SK-N-SH (cell line): ENCODE data around the gene PURA. TPM values are rescaled to one million over a fixed set of nuclear protein-coding genes. Genes with fewer than 3 reads are reported as not detected.

Source experiments
- CTCF ChIA-PET: fragments of 300-600, 350-600 bp; formaldehyde crosslinking; extraction: SDS; loops from one replicate; lab custom pipeline; 2021; lab: Yijun Ruan, JAX
- POLR2A ChIA-PET: fragments of 350-600 bp; sonication (Branson Sonifier 250); formaldehyde crosslinking; extraction: SDS; loops from one replicate; lab custom pipeline; 2020; ENCODE audit warnings: antibody characterized with exemption, inconsistent platforms; lab: Yijun Ruan, JAX
- DNase-seq: peaks from one replicate; pipeline ENCODE4 v3.0.0; 2012
- H2AFZ ChIP-seq: fragments of 200-600 bp; sonication (generic); 2 replicates; pipeline ENCODE4 v1.8.1; 2016; ENCODE audit warnings: antibody characterized with exemption, mild to moderate bottlenecking, low read depth
- H3F3A ChIP-seq: fragments of 200-600 bp; sonication (generic); replicated peaks from 2 replicates; pipeline ENCODE3; 2016; ENCODE audit warnings: antibody characterized with exemption, mild to moderate bottlenecking; ENCODE audit not compliant: insufficient read depth
- H3K27ac ChIP-seq, 2 experiments: fragments of 200-500 bp in 1 of 2; fragments of 200-600 bp in 1 of 2; sonication (Bioruptor generic) in 1 of 2; sonication (generic), shearing (Covaris generic) in 1 of 2; 2 replicates each; pipeline versions ENCODE4 v1.5.1 to v1.6.1; 2014 to 2016; ENCODE audit warnings: low read depth in 2 of 2, inconsistent platforms in 1 of 2, low read length in 1 of 2, mild to moderate bottlenecking in 1 of 2, mixed read lengths in 1 of 2
- H3K27me3 ChIP-seq: fragments of 200-600 bp; sonication (generic), shearing (Covaris generic); 2 replicates; pipeline ENCODE4 v1.6.1; 2016; ENCODE audit warnings: mixed run types; ENCODE audit not compliant: insufficient read depth
- H3K36me3 ChIP-seq, 2 experiments: fragments of 200-500 bp in 1 of 2; fragments of 200-600 bp in 1 of 2; sonication (Bioruptor generic) in 1 of 2; sonication (generic) in 1 of 2; replicated peaks in 1 of 2; 2 replicates each; pipeline versions ENCODE3 to v1.5.1; 2014 to 2016; ENCODE audit warnings: low read length in 1 of 2, mild to moderate bottlenecking in 1 of 2; ENCODE audit not compliant: insufficient read depth in 2 of 2, control insufficient read depth in 1 of 2
- H3K4me1 ChIP-seq, 2 experiments: fragments of 200-500 bp in 1 of 2; fragments of 200-600 bp in 1 of 2; sonication (Bioruptor generic) in 1 of 2; sonication (generic), shearing (Covaris generic) in 1 of 2; 2 replicates each; pipeline versions ENCODE4 v1.5.1 to v1.6.1; 2014 to 2016; ENCODE audit warnings: low read depth in 1 of 2, low read length in 1 of 2, mixed run types in 1 of 2; ENCODE audit not compliant: insufficient read depth in 2 of 2, control insufficient read depth in 1 of 2
- H3K4me2 ChIP-seq: fragments of 200-600 bp; sonication (generic), shearing (Covaris generic); 2 replicates; pipeline ENCODE4 v1.6.1; 2017; ENCODE audit warnings: mixed run types
- H3K4me3 ChIP-seq, 2 experiments: fragments of 200-500 bp in 1 of 2; fragments of 200-600 bp in 1 of 2; sonication (Bioruptor generic) in 1 of 2; sonication (generic), shearing (Covaris generic) in 1 of 2; 2 replicates each; pipeline versions ENCODE4 v1.5.1 to v1.8.1; 2014 to 2016; ENCODE audit warnings: low read depth in 2 of 2, inconsistent platforms in 1 of 2, low read length in 1 of 2, mild to moderate bottlenecking in 1 of 2, mixed read lengths in 1 of 2, moderate library complexity in 1 of 2
- H3K79me2 ChIP-seq: fragments of 200-600 bp; sonication (generic); 2 replicates; pipeline ENCODE4 v1.8.1; 2017; ENCODE audit warnings: mild to moderate bottlenecking; ENCODE audit not compliant: insufficient read depth
- H3K9ac ChIP-seq: fragments of 200-600 bp; sonication (generic); 2 replicates; pipeline ENCODE4 v1.6.1; 2017; ENCODE audit warnings: mixed run types
- H3K9me2 ChIP-seq: fragments of 200-600 bp; sonication (generic); 2 replicates; pipeline ENCODE4 v1.6.1; 2017; ENCODE audit warnings: mixed run types
- H3K9me3 ChIP-seq: fragments of 200-600 bp; sonication (generic); 2 replicates; pipeline ENCODE4 v1.6.1; 2017; ENCODE audit warnings: mixed run types, mild to moderate bottlenecking, moderate library complexity
- H4K20me1 ChIP-seq: fragments of 200-600 bp; sonication (generic); 2 replicates; pipeline ENCODE4 v1.6.1; 2017; ENCODE audit warnings: mild to moderate bottlenecking, mixed run types; ENCODE audit not compliant: insufficient read depth
- ELF1 ChIP-seq: IDR thresholded peaks from 2 replicates; pipeline ENCODE4 v1.4.0; 2012
- EP300 ChIP-seq, 2 experiments: IDR thresholded peaks; 2 replicates each; pipeline versions ENCODE4 v1.4.0 to v1.6.1; 2012; ENCODE audit warnings: borderline replicate concordance in 1 of 2, low read depth in 1 of 2, low read length in 1 of 2
- EZH2phosphoT487 ChIP-seq: fragments of 200-600 bp; sonication (generic); IDR thresholded peaks from 2 replicates; pipeline ENCODE4 v1.6.1; 2017; ENCODE audit warnings: low read depth, mixed run types, mild to moderate bottlenecking, antibody characterized with exemption, moderate library complexity, borderline replicate concordance
- FOSL2 ChIP-seq: IDR thresholded peaks from 2 replicates; pipeline ENCODE4 v1.4.0; 2012; ENCODE audit warnings: low read depth, mild to moderate bottlenecking, moderate library complexity, borderline replicate concordance
- FOXJ3 ChIP-seq: sonication (generic); formaldehyde crosslinking; IDR thresholded peaks from 2 replicates; pipeline ENCODE4 v1.5.1; 2020; ENCODE audit warnings: mild to moderate bottlenecking, missing genetic modification reagents
- FOXM1 ChIP-seq: IDR thresholded peaks from 2 replicates; pipeline ENCODE4 v1.4.0; 2012; ENCODE audit warnings: low read depth, mild to moderate bottlenecking
- GABPA ChIP-seq: IDR thresholded peaks from 2 replicates; pipeline ENCODE4 v1.4.0; 2012; ENCODE audit warnings: low read depth, mild to moderate bottlenecking
- GATA2 ChIP-seq: sonication (generic); formaldehyde crosslinking; IDR thresholded peaks from 2 replicates; pipeline ENCODE4 v1.5.0; 2020; ENCODE audit warnings: mild to moderate bottlenecking, missing genetic modification reagents
- JUND ChIP-seq: IDR thresholded peaks from 2 replicates; pipeline ENCODE4 v1.4.0; 2012
- MEF2A ChIP-seq: IDR thresholded peaks from 2 replicates; pipeline ENCODE4 v1.4.0; 2012; ENCODE audit warnings: low read depth, borderline replicate concordance
- NRF1 ChIP-seq: IDR thresholded peaks from 2 replicates; pipeline ENCODE4 v1.6.1; 2012; ENCODE audit warnings: low read depth, mild to moderate bottlenecking, low read length
- RFX5 ChIP-seq: IDR thresholded peaks from 2 replicates; pipeline ENCODE4 v1.6.1; 2012; ENCODE audit warnings: mild to moderate bottlenecking, improper control_type of control experiment, low read length
- RXRA ChIP-seq: IDR thresholded peaks from 2 replicates; pipeline ENCODE4 v1.4.0; 2012; ENCODE audit warnings: low read depth, mild to moderate bottlenecking, borderline replicate concordance
- SIN3A ChIP-seq: IDR thresholded peaks from 2 replicates; pipeline ENCODE4 v1.6.1; 2012; ENCODE audit warnings: low read depth, mild to moderate bottlenecking, low read length, moderate library complexity, borderline replicate concordance
- SMC3 ChIP-seq: IDR thresholded peaks from 2 replicates; pipeline ENCODE4 v1.6.1; 2012; ENCODE audit warnings: low read depth, low read length, improper control_type of control experiment
- YY1 ChIP-seq: IDR thresholded peaks from 2 replicates; pipeline ENCODE4 v1.4.0; 2012; ENCODE audit warnings: low read depth, mild to moderate bottlenecking
- WGBS: methylation state at CpG from one replicate; pipeline ENCODE4 v1.1.6; 2017; ENCODE audit warnings: low lambda C conversion rate; 5-methylcytosine and 5-hydroxymethylcytosine counted together
- polyA plus RNA-seq, 3 experiments: library from polyadenylated mRNA; depleted of rRNA; stranded (reverse); fragments of >200 nt; gene quantifications; 2 replicates each; pipeline ENCODE4 v1.2.3, GENCODE V29; 2012
- TF ChIP-seq, protein P1 (sequence below): IDR thresholded peaks from 2 replicates; pipeline ENCODE4 v1.4.0; 2012; ENCODE audit warnings: low read depth, borderline replicate concordance
- TF ChIP-seq, protein P2 (sequence below): fragments of 150-350 bp; IDR thresholded peaks from 2 replicates; pipeline ENCODE4 v1.6.1; 2016; ENCODE audit warnings: mild to moderate bottlenecking, low read depth, low read length
- TF ChIP-seq, protein P3 (sequence below): IDR thresholded peaks from 2 replicates; pipeline ENCODE4 v1.4.0; 2012; ENCODE audit warnings: low read depth, borderline replicate concordance
- TF ChIP-seq, protein P4 (sequence below): fragments of 200-600 bp; sonication (generic); IDR thresholded peaks from 2 replicates; pipeline ENCODE4 v1.6.1; 2017; ENCODE audit warnings: antibody characterized with exemption, mild to moderate bottlenecking, moderate library complexity

Gene PURA
- polyA plus RNA-seq, 1 of the 3 experiments (the other 2 are of a cell fraction): 2.4 TPM

DNA sequence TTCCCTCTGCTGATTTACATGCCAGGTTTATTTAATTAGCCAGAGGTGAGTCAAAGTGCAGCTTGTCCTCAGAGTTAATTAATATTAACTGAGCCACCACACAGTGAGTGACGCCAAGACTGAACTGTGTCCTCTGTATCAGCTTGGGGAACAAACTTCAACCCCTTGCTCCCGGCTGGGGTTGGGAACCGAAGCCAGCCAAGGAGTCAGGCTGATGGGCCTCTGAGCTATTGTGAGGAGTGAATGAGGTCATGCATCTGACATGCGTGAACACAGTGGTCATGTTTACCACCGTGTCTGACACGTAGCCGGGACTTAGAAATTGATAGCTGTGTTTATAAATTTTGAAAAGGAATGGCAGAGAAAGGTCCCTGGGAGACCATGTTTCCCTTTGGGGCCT, 28.9 kb downstream of the PURA start:
- H3K9me3 ChIP-seq: no peaks in the 10 kb centered on the region
- no peaks in the 10 kb centered on the region for H3K36me3 ChIP-seq
- POLR2A ChIA-PET: no interaction called here
- H3K27ac ChIP-seq: no peak overlapping the region
- TF ChIP-seq GABPA (no peak), NRF1 (no peak), SMC3 (no peak), FOSL2 (no peak)
- TF ChIP-seq, protein P1, sequence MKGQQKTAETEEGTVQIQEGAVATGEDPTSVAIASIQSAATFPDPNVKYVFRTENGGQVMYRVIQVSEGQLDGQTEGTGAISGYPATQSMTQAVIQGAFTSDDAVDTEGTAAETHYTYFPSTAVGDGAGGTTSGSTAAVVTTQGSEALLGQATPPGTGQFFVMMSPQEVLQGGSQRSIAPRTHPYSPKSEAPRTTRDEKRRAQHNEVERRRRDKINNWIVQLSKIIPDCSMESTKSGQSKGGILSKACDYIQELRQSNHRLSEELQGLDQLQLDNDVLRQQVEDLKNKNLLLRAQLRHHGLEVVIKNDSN: no peak
- peaks cover 0 to 8% of the 10 kb centered on the region in 2 experiments; a peak in 1 of 4 replicates for H3K4me1 ChIP-seq
- H3K9ac ChIP-seq: no peak overlapping the region
- no peak overlapping the region for H2AFZ ChIP-seq
- H3K9me2 ChIP-seq: no peaks in the 10 kb centered on the region
- 77% methylated on average over 7 of the region's 7 CpGs for WGBS
- H4K20me1 ChIP-seq: peaks cover 24% of the 10 kb centered on the region
- H3K27me3 ChIP-seq: no peaks in the 10 kb centered on the region
- no peak overlapping the region for H3K4me2 ChIP-seq
- H3K79me2 ChIP-seq: no peaks in the 10 kb centered on the region; the same call in 1 of the 2 replicates
- H3F3A ChIP-seq: peaks cover 7% of the 10 kb centered on the region
- H3K4me3 ChIP-seq: no peak overlapping the region
- CTCF ChIA-PET: interaction anchor here (1.0 to 8.0 kb wide), 10 partner anchors 9 to 216 kb away, joined by 3 to 166 read pairs (median 10); partner anchors contain the start of gene PURA
- DNase-seq: no peak

DNA sequence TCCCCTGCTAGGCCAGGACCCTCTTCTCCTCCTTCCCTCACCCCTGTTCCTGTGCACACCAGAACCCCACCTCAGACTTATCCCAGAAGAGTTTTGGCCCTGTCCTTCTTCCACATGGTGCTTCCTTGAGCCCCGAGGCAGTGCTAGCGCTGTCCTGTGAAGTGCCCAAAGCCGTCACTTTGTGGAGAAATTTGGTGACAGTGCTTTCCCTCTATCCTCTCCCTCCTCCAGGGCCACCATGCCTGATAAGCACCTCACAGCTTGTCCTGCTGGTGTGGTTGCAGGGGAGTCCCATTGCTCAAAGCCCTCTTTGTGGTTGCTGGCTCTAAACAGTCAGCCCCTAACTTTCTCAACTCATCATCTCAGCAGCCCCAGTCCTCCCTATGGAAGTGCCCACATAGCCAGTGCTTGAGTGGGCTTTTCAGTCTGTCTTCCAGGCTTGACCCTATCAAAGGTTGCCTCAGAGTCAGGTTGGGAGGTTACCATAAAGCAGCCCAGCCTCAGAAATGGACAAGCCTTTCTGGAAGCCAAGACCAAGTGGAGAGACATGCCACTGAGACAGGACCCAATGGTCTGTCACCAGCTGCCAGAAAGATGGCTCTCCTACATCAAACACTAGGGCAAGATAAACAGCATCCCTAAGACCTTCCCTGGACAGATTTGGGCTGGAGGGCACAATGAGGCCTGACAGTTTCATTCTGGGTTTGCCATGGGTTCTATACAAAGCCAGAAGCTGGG, 29.8 kb downstream of the PURA start:
- Histone ChIP-seq H3K4me3 (no peak overlapping the region), H3K79me2 (no peaks in the 10 kb centered on the region), H3K9me2 (no peaks in the 10 kb centered on the region), H3K4me2 (no peak overlapping the region), H3K4me1 (peaks cover 0 to 8% of the 10 kb centered on the region in 2 experiments; a peak in 1 of 4 replicates), H3K9ac (no peak overlapping the region), H4K20me1 (peaks cover 24% of the 10 kb centered on the region), H2AFZ (no peak overlapping the region), H3K27ac (no peak overlapping the region), H3K9me3 (no peaks in the 10 kb centered on the region), H3K27me3 (no peaks in the 10 kb centered on the region), H3K36me3 (no peaks in the 10 kb centered on the region), H3F3A (peaks cover 7% of the 10 kb centered on the region)
- POLR2A ChIA-PET: interaction anchor here (0.9 kb wide), 1 partner anchor 29 kb away, joined by 3 read pairs; no protein-coding TSS in a partner anchor
- no peak for DNase-seq
- 91% methylated on average over 3 of the region's 3 CpGs for WGBS
- CTCF ChIA-PET: interaction anchor here (0.7 to 8.0 kb wide), 35 partner anchors 10 to 510 kb away, joined by 3 to 166 read pairs (median 5); partner anchors contain the start of genes NRG2 and PURA
- no peak for TF ChIP-seq GABPA
- no peak for TF ChIP-seq SMC3
- no peak for TF ChIP-seq SIN3A
- TF ChIP-seq, protein P2, sequence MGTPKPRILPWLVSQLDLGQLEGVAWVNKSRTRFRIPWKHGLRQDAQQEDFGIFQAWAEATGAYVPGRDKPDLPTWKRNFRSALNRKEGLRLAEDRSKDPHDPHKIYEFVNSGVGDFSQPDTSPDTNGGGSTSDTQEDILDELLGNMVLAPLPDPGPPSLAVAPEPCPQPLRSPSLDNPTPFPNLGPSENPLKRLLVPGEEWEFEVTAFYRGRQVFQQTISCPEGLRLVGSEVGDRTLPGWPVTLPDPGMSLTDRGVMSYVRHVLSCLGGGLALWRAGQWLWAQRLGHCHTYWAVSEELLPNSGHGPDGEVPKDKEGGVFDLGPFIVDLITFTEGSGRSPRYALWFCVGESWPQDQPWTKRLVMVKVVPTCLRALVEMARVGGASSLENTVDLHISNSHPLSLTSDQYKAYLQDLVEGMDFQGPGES: no peak
- TF ChIP-seq RFX5: no peak
- TF ChIP-seq MEF2A: no peak
- no peak for TF ChIP-seq RXRA
- no peak for TF ChIP-seq ELF1
- TF ChIP-seq YY1: no peak
- no peak for TF ChIP-seq EZH2phosphoT487
- TF ChIP-seq FOSL2: no peak
- no peak for TF ChIP-seq FOXJ3 (CRISPR knock-in tag)
- TF ChIP-seq, protein P3, sequence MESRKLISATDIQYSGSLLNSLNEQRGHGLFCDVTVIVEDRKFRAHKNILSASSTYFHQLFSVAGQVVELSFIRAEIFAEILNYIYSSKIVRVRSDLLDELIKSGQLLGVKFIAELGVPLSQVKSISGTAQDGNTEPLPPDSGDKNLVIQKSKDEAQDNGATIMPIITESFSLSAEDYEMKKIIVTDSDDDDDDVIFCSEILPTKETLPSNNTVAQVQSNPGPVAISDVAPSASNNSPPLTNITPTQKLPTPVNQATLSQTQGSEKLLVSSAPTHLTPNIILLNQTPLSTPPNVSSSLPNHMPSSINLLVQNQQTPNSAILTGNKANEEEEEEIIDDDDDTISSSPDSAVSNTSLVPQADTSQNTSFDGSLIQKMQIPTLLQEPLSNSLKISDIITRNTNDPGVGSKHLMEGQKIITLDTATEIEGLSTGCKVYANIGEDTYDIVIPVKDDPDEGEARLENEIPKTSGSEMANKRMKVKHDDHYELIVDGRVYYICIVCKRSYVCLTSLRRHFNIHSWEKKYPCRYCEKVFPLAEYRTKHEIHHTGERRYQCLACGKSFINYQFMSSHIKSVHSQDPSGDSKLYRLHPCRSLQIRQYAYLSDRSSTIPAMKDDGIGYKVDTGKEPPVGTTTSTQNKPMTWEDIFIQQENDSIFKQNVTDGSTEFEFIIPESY: no peak
- no peak for TF ChIP-seq FOXM1
- TF ChIP-seq JUND: no peak
- TF ChIP-seq, protein P4, sequence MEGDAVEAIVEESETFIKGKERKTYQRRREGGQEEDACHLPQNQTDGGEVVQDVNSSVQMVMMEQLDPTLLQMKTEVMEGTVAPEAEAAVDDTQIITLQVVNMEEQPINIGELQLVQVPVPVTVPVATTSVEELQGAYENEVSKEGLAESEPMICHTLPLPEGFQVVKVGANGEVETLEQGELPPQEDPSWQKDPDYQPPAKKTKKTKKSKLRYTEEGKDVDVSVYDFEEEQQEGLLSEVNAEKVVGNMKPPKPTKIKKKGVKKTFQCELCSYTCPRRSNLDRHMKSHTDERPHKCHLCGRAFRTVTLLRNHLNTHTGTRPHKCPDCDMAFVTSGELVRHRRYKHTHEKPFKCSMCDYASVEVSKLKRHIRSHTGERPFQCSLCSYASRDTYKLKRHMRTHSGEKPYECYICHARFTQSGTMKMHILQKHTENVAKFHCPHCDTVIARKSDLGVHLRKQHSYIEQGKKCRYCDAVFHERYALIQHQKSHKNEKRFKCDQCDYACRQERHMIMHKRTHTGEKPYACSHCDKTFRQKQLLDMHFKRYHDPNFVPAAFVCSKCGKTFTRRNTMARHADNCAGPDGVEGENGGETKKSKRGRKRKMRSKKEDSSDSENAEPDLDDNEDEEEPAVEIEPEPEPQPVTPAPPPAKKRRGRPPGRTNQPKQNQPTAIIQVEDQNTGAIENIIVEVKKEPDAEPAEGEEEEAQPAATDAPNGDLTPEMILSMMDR: no peak
- no peak for TF ChIP-seq GATA2 (CRISPR knock-in tag)
- no peak for TF ChIP-seq EP300 (IDR thresholded peaks at IDR 0.05; ENCODE audit: borderline replicate concordance in 1 of 2, low read depth in 1 of 2, low read length in 1 of 2)
